IMR-90 (cell line): Measurements from ENCODE around the gene GP5. TPM values are rescaled to one million over a fixed set of nuclear protein-coding genes. Genes with fewer than 3 reads are reported as not detected.

Experiments
- ATAC-seq: fragments of 200-7000 bp; cut with Tn5 transposase; 2 replicates; pipeline ENCODE4 v1.9.1; 2020; ENCODE audit warnings: low read depth, mild to moderate bottlenecking, moderate library complexity
- BruUV-seq: library from RNA; stranded (reverse); fragments of 400-500 nt; replicated peaks from 2 replicates; lab custom pipeline; 2021; lab: Mats Ljungman, UMichigan
- CTCF ChIA-PET: fragments of 300-600 bp; formaldehyde crosslinking; extraction: SDS; loops from one replicate; lab custom pipeline; 2021; ENCODE audit warnings: antibody characterized with exemption; lab: Yijun Ruan, JAX
- POLR2A ChIA-PET: fragments of 300-600 bp; sonication (Branson Sonifier 250); formaldehyde crosslinking; loops from one replicate; lab custom pipeline; 2022; ENCODE audit warnings: antibody characterized with exemption; ENCODE audit not compliant: unreplicated experiment; lab: Charles Lee
- DNase-seq: peaks from one replicate; pipeline ENCODE4 v3.0.0; 2013
- H2AFZ ChIP-seq: replicated peaks from 2 replicates; pipeline ENCODE3; 2013; ENCODE audit warnings: low read length, mild to moderate bottlenecking; ENCODE audit not compliant: poor library complexity
- H2AK5ac ChIP-seq: 2 replicates; pipeline ENCODE4 v1.6.1; 2013; ENCODE audit warnings: low read depth, low read length, inconsistent platforms
- H2AK9ac ChIP-seq: replicated peaks from 2 replicates; pipeline ENCODE3; 2013; ENCODE audit warnings: mild to moderate bottlenecking, low read depth, low read length, moderate library complexity; ENCODE audit not compliant: poor library complexity
- H2BK120ac ChIP-seq: 2 replicates; pipeline ENCODE4 v1.6.1; 2013; ENCODE audit warnings: low read depth, low read length, inconsistent platforms
- H2BK15ac ChIP-seq: 3 replicates; pipeline ENCODE4 v1.6.1; 2013; ENCODE audit warnings: low read depth, low read length, inconsistent platforms
- H2BK20ac ChIP-seq: 2 replicates; pipeline ENCODE4 v1.6.1; 2013; ENCODE audit warnings: low read depth, mild to moderate bottlenecking, inconsistent platforms, low read length, moderate library complexity
- H2BK5ac ChIP-seq: 2 replicates; pipeline ENCODE4 v1.6.1; 2013; ENCODE audit warnings: mild to moderate bottlenecking, low read depth, low read length, inconsistent platforms; ENCODE audit not compliant: poor library complexity, severe bottlenecking
- H3K14ac ChIP-seq: replicated peaks from 2 replicates; pipeline ENCODE4 v1.6.1; 2013; ENCODE audit warnings: low read depth, low read length, inconsistent platforms
- H3K18ac ChIP-seq: 2 replicates; pipeline ENCODE4 v1.6.1; 2013; ENCODE audit warnings: low read depth, low read length, control low read depth
- H3K23ac ChIP-seq: 2 replicates; pipeline ENCODE4 v1.6.1; 2013; ENCODE audit warnings: low read depth, low read length, inconsistent platforms
- H3K27ac ChIP-seq: 2 replicates; pipeline ENCODE4 v1.5.1; 2013; ENCODE audit warnings: mild to moderate bottlenecking, control low read depth, low read length; ENCODE audit not compliant: insufficient read depth
- H3K27me3 ChIP-seq: 2 replicates; pipeline ENCODE4 v1.6.1; 2013; ENCODE audit warnings: low read length; ENCODE audit not compliant: control insufficient read depth, insufficient read depth
- H3K36me3 ChIP-seq: 2 replicates; pipeline ENCODE4 v1.6.1; 2013; ENCODE audit warnings: low read length, mixed read lengths; ENCODE audit not compliant: control insufficient read depth, insufficient read depth
- H3K4ac ChIP-seq: 2 replicates; pipeline ENCODE4 v1.6.1; 2013; ENCODE audit warnings: low read depth, low read length, inconsistent platforms
- H3K4me1 ChIP-seq: 2 replicates; pipeline ENCODE4 v1.6.1; 2013; ENCODE audit warnings: low read length, mixed read lengths; ENCODE audit not compliant: control insufficient read depth, insufficient read depth
- H3K4me2 ChIP-seq: 2 replicates; pipeline ENCODE4 v1.6.1; 2013; ENCODE audit warnings: low read depth, mild to moderate bottlenecking, control low read depth, low read length, moderate library complexity
- H3K4me3 ChIP-seq: 2 replicates; pipeline ENCODE4 v1.5.1; 2013; ENCODE audit warnings: low read depth, mild to moderate bottlenecking, control low read depth, low read length, moderate library complexity; ENCODE audit not compliant: insufficient read depth
- H3K56ac ChIP-seq: 2 replicates; pipeline ENCODE4 v1.6.1; 2013; ENCODE audit warnings: low read length, inconsistent platforms; ENCODE audit not compliant: insufficient read depth; ENCODE audit errors: extremely low read depth
- H3K79me1 ChIP-seq, 2 experiments: 2 replicates each; pipeline ENCODE4 v1.6.1; 2013; ENCODE audit warnings: low read length in 2 of 2, inconsistent platforms in 1 of 2, low read depth in 1 of 2
- H3K9ac ChIP-seq: 2 replicates; pipeline ENCODE4 v1.6.1; 2013; ENCODE audit warnings: low read depth, low read length, control low read depth
- H3K9me1 ChIP-seq: 2 replicates; pipeline ENCODE4 v1.6.1; 2013; ENCODE audit warnings: low read length, inconsistent platforms; ENCODE audit not compliant: insufficient read depth
- H3K9me3 ChIP-seq: 2 replicates; pipeline ENCODE4 v1.6.1; 2013; ENCODE audit warnings: low read length; ENCODE audit not compliant: control insufficient read depth, insufficient read depth
- H4K20me1 ChIP-seq: 2 replicates; pipeline ENCODE4 v1.6.1; 2013; ENCODE audit warnings: low read length, inconsistent platforms; ENCODE audit not compliant: insufficient read depth
- H4K5ac ChIP-seq: 2 replicates; pipeline ENCODE4 v1.6.1; 2013; ENCODE audit warnings: mild to moderate bottlenecking, low read depth, low read length, control low read depth
- H4K8ac ChIP-seq, 2 experiments: 2 replicates each; pipeline ENCODE4 v1.6.1; 2013; ENCODE audit warnings: low read depth in 2 of 2, low read length in 2 of 2, control low read depth in 1 of 2, inconsistent platforms in 1 of 2
- H4K91ac ChIP-seq: 2 replicates; pipeline ENCODE4 v1.6.1; 2013; ENCODE audit warnings: low read depth, low read length, inconsistent platforms; ENCODE audit not compliant: insufficient read depth
- BHLHE40 ChIP-seq: fragments of 150-350 bp; IDR thresholded peaks from 2 replicates; pipeline ENCODE4 v1.6.1; 2016; ENCODE audit warnings: mild to moderate bottlenecking, low read depth, low read length
- CEBPB ChIP-seq: IDR thresholded peaks from 2 replicates; pipeline ENCODE4 v1.6.1; 2012; ENCODE audit warnings: low read depth, low read length, improper control_type of control experiment
- CTCF ChIP-seq: conservative IDR thresholded peaks from 2 replicates; pipeline ENCODE4 v1.5.1; 2012; ENCODE audit warnings: mild to moderate bottlenecking, low read depth, low read length, improper control_type of control experiment
- ELK1 ChIP-seq: fragments of 150-350 bp; IDR thresholded peaks from 2 replicates; pipeline ENCODE4 v1.6.1; 2016; ENCODE audit warnings: low read depth, mild to moderate bottlenecking, low read length, moderate library complexity, borderline replicate concordance
- FOS ChIP-seq: fragments of 150-350 bp; IDR thresholded peaks from 2 replicates; pipeline ENCODE4 v1.6.1; 2016; ENCODE audit warnings: low read depth, low read length
- MAFK ChIP-seq: IDR thresholded peaks from 2 replicates; pipeline ENCODE4 v1.6.1; 2012; ENCODE audit warnings: low read depth, low read length, improper control_type of control experiment
- MAZ ChIP-seq: IDR thresholded peaks from 2 replicates; pipeline ENCODE4 v1.6.1; 2012; ENCODE audit warnings: low read depth, mild to moderate bottlenecking, low read length, improper control_type of control experiment, moderate library complexity, borderline replicate concordance
- POLR2A ChIP-seq: IDR thresholded peaks from 2 replicates; pipeline ENCODE4 v1.6.1; 2012; ENCODE audit warnings: mild to moderate bottlenecking, low read depth, low read length
- RAD21 ChIP-seq: IDR thresholded peaks from 2 replicates; pipeline ENCODE4 v1.6.1; 2012; ENCODE audit warnings: low read length, improper control_type of control experiment
- WGBS, 2 experiments: methylation state at CpG; one replicate each; pipeline versions ENCODE4 v1.1.5 to v1.1.7; 2013; ENCODE audit warnings: missing lambda C conversion rate in 2 of 2; ENCODE audit not compliant: insufficient read length in 1 of 2; ENCODE audit errors: extremely low coverage in 2 of 2; 5-methylcytosine and 5-hydroxymethylcytosine counted together
- dilution Hi-C: fragments of 300-500 bp; cut with HindIII; formaldehyde crosslinking; loops from one replicate; pipeline ENCODE4 v1.14.3; 2018; ENCODE audit warnings: low sequenced_read_pairs; ENCODE audit not compliant: unreplicated experiment
- in situ Hi-C: fragments of 300-500 bp; cut with MboI; formaldehyde crosslinking; loops from 3 replicates; pipeline ENCODE4 v1.14.3; 2019; ENCODE audit warnings: low sequenced_read_pairs, inconsistent platforms, mixed read lengths
- intact Hi-C: fragments of 100-400 bp; cut with micrococcal nuclease; formaldehyde crosslinking; loops from 2 replicates; pipeline ENCODE4 v1.10.0; 2022
- polyA plus RNA-seq, 3 experiments: library from polyadenylated mRNA; depleted of rRNA; stranded (reverse); fragments of >200 nt; gene quantifications; 2 replicates each; pipeline ENCODE4 v1.2.3, GENCODE V29; 2012; ENCODE audit warnings: low replicate concordance in 1 of 3
- total RNA-seq: library from RNA; depleted of rRNA; stranded (reverse); fragments of >200 nt; gene quantifications from 2 replicates; pipeline ENCODE4 v1.2.3, GENCODE V29; 2012

The GP5 gene
- total and polyA plus RNA-seq, 2 of the 4 experiments (the other 2 are of a cell fraction) = under 0.01 to 0.12 TPM

GRCh38 chr3:194382196-194382891, 16.7 kb downstream of the GP5 start:
- no peak overlapping the region for H3K14ac ChIP-seq
- H3K4ac ChIP-seq = no peak overlapping the region
- no peak overlapping the region for H3K56ac ChIP-seq
- no peak overlapping the region for H2AFZ ChIP-seq
- no peak overlapping the region for H3K9ac ChIP-seq
- in situ Hi-C loops = no loop called here
- no peak for DNase-seq
- H3K4me2 ChIP-seq = no peak overlapping the region
- peaks cover 41% of the 10 kb centered on the region for H3K27me3 ChIP-seq
- no peak for ATAC-seq
- no peak overlapping the region for H2BK120ac ChIP-seq
- H3K79me1 ChIP-seq = no peaks in the 10 kb centered on the region
- H4K8ac ChIP-seq = no peak overlapping the region
- H3K23ac ChIP-seq = no peak overlapping the region
- H2BK5ac ChIP-seq = no peak overlapping the region
- 89% methylated on average over 17 of the region's 20 CpGs; no CpG with 5 or more reads in 1 of the 2 experiments for WGBS, 2 experiments
- no peaks in the 10 kb centered on the region for H3K36me3 ChIP-seq
- dilution Hi-C loops = no loop called here
- no peaks in the 10 kb centered on the region for H3K9me3 ChIP-seq
- no peak overlapping the region for H2BK20ac ChIP-seq
- no peak overlapping the region for H4K91ac ChIP-seq
- H2AK5ac ChIP-seq = no peak overlapping the region
- no peak overlapping the region for H2AK9ac ChIP-seq
- H4K20me1 ChIP-seq = no peaks in the 10 kb centered on the region
- no peak overlapping the region for H3K4me3 ChIP-seq
- H3K27ac ChIP-seq = no peak overlapping the region
- ChIA-PET POLR2A (no interaction called here), CTCF (no interaction called here)
- TF ChIP-seq MAFK (no peak), POLR2A (no peak), ELK1 (no peak), FOS (no peak), CEBPB (no peak), BHLHE40 (no peak), RAD21 (no peak), MAZ (no peak), CTCF (no peak)
- H3K4me1 ChIP-seq = no peaks in the 10 kb centered on the region
- H4K5ac ChIP-seq = no peak overlapping the region
- intact Hi-C loops = no loop called here
- H3K9me1 ChIP-seq = no peaks in the 10 kb centered on the region
- no peak overlapping the region for H2BK15ac ChIP-seq
- H3K18ac ChIP-seq = no peak overlapping the region
- BruUV-seq = no TSS peak
